Mesodermal cell (in vitro differentiated cells): ENCODE results near the gene MT1B.
A peak's percentile ranks its signal among the peaks of the same experiment; 100 is the strongest.

Experiments
- H3K27ac ChIP-seq: 2 replicates; pipeline ENCODE4 v1.7.0; 2013; ENCODE audit warnings: mild to moderate bottlenecking, low read depth, low read length, moderate library complexity; ENCODE audit not compliant: severe bottlenecking
- H3K36me3 ChIP-seq: 2 replicates; pipeline ENCODE4 v1.7.1; 2013; ENCODE audit warnings: mild to moderate bottlenecking, low read length, moderate library complexity; ENCODE audit not compliant: control insufficient read depth, insufficient read depth
- H3K4me1 ChIP-seq: one replicate; pipeline ENCODE4 v1.7.1; 2013; ENCODE audit warnings: mild to moderate bottlenecking, low read length; ENCODE audit not compliant: insufficient read depth, control insufficient read depth, poor library complexity, severe bottlenecking
- H3K4me3 ChIP-seq: 2 replicates; pipeline ENCODE4 v1.7.0; 2013; ENCODE audit warnings: low read length, control low read depth, mild to moderate bottlenecking; ENCODE audit not compliant: insufficient read depth, poor library complexity, severe bottlenecking; ENCODE audit errors: extremely low read depth
- H3K9me3 ChIP-seq: 2 replicates; pipeline ENCODE4 v1.7.1; 2013; ENCODE audit warnings: mild to moderate bottlenecking, low read length, moderate library complexity; ENCODE audit not compliant: control insufficient read depth
- WGBS, 2 experiments: methylation state at CpG; one replicate each; pipeline ENCODE4 v1.1.5; 2013; ENCODE audit warnings: missing lambda C conversion rate in 2 of 2; ENCODE audit not compliant: insufficient coverage in 2 of 2; 5-methylcytosine and 5-hydroxymethylcytosine counted together

Gene MT1B

GRCh38 chr16:56630134-56630533 is 21.6 kb upstream of the MT1B start:
- WGBS, 2 experiments = 72 to 81% methylated on average over 2 to 3 of the region's 3 CpGs
- Histone ChIP-seq H3K36me3 (no peaks in the 10 kb centered on the region), H3K27ac (no peak overlapping the region), H3K4me1 (peaks cover 9% of the 10 kb centered on the region), H3K9me3 (no peaks in the 10 kb centered on the region), H3K4me3 (no peak overlapping the region)

- Histone ChIP-seq H3K4me1 (peaks cover 11% of the 10 kb centered on the region), H3K9me3 (no peaks in the 10 kb centered on the region), H3K4me3 (no peak overlapping the region), H3K36me3 (no peaks in the 10 kb centered on the region), H3K27ac (no peak overlapping the region)
- 73 to 78% methylated on average over 9 to 10 of the region's 10 CpGs for WGBS, 2 experiments
Measured at GRCh38 chr16:56631197-56631596, 20.5 kb upstream of the MT1B start.

DNA sequence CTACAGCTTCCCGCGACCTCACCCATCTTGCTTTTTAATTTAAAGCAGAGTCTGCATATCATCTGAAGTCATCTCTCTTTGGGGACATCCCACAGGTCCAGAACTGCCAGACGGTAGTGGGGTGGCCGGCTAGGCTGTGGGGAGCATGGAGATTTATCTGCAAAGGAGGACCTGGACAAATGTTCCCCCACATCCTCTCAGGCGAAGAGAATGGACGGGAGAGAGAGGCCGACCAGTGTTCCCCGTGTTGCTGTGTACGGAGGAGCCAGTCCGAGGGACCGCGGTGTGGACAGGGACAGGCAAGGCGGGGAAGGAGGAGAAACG is 19.9 kb upstream of the MT1B start:
- Histone ChIP-seq H3K9me3 (no peaks in the 10 kb centered on the region), H3K27ac (no peak overlapping the region), H3K36me3 (no peaks in the 10 kb centered on the region), H3K4me3 (peak overlapping the region; percentile 24), H3K4me1 (peaks cover 11% of the 10 kb centered on the region)
- WGBS, 2 experiments = 10 to 16% methylated on average over 9 to 12 of the region's 14 CpGs

- Histone ChIP-seq H3K4me1 (peaks cover 11% of the 10 kb centered on the region), H3K9me3 (no peaks in the 10 kb centered on the region), H3K4me3 (peak within 1 kb of the TSS; percentile 24), H3K36me3 (no peaks in the 10 kb centered on the region), H3K27ac (no peak within 1 kb of the TSS)
- 1% methylated on average over 52 to 55 of the region's 61 CpGs for WGBS, 2 experiments
Measured at GRCh38 chr16:56632156-56632847, 19.4 kb upstream of the MT1B start, which contains the start of gene MT1M. Gene MT1M (plus strand): TSS chr16:56632659. CDS start chr16:56632732, 73 bp downstream.

GRCh38 chr16:56632848-56633365 is 18.8 kb upstream of the MT1B start:
- peak overlapping the region; percentile 24 for H3K4me3 ChIP-seq
- WGBS, 2 experiments = 11 to 12% methylated on average over 3 of the region's 6 CpGs
- no peak overlapping the region for H3K27ac ChIP-seq
- H3K36me3 ChIP-seq = no peaks in the 10 kb centered on the region
- no peaks in the 10 kb centered on the region for H3K9me3 ChIP-seq
- H3K4me1 ChIP-seq = peaks cover 11% of the 10 kb centered on the region

GRCh38 chr16:56633535-56633934 is 18.2 kb upstream of the MT1B start:
- Histone ChIP-seq H3K4me1 (peaks cover 11% of the 10 kb centered on the region), H3K9me3 (no peaks in the 10 kb centered on the region), H3K4me3 (no peak overlapping the region), H3K27ac (no peak overlapping the region), H3K36me3 (no peaks in the 10 kb centered on the region)
- WGBS, 2 experiments = 20 to 30% methylated on average over 6 of the region's 7 CpGs

DNA sequence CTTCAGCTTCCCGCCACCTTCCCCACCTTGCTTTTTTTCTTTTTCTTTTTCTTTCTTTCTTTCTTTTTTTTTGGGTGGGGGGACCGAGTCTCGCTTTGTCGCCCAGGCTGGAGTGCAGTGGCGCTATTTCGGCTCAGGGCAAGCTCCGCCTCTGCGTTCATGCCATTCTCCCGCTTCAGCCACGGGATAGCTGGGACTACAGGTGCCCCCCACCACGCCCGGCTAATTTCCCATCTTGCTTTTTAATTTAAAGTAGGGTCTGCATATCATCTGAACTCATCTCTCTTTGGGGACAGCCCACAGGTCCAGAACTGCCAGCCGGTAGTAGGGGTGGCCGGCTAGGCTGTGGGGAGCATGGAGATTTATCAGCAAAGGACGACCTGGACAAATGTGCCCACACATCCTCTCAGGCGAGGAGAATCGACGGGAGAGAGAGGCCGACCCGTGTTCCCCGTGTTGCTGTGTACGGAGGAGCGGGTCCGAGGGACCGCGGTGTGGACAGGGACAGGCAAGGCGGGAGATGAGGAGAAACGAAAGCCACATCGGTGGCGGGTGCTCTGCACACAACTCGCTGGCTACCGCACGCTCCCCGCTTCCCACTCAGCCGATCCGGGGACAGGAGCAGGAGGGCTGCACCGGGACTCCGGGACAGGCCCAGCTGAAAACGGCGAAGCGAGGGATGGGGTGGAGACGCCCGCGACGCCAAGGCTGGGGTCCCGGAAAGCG is 16.8 kb upstream of the MT1B start:
- peaks cover 11% of the 10 kb centered on the region for H3K4me1 ChIP-seq
- no peaks in the 10 kb centered on the region for H3K36me3 ChIP-seq
- H3K4me3 ChIP-seq = no peak overlapping the region
- no peak overlapping the region for H3K27ac ChIP-seq
- WGBS, 2 experiments = 2% methylated on average over 37 to 41 of the region's 47 CpGs
- H3K9me3 ChIP-seq = no peaks in the 10 kb centered on the region

- no peak overlapping the region for H3K4me3 ChIP-seq
- peaks cover 11% of the 10 kb centered on the region for H3K4me1 ChIP-seq
- H3K27ac ChIP-seq = no peak overlapping the region
- no peaks in the 10 kb centered on the region for H3K9me3 ChIP-seq
- H3K36me3 ChIP-seq = no peaks in the 10 kb centered on the region
- 1 to 2% methylated on average over 26 of the region's 40 CpGs for WGBS, 2 experiments
Measured at GRCh38 chr16:56635441-56635967, 16.2 kb upstream of the MT1B start.

DNA sequence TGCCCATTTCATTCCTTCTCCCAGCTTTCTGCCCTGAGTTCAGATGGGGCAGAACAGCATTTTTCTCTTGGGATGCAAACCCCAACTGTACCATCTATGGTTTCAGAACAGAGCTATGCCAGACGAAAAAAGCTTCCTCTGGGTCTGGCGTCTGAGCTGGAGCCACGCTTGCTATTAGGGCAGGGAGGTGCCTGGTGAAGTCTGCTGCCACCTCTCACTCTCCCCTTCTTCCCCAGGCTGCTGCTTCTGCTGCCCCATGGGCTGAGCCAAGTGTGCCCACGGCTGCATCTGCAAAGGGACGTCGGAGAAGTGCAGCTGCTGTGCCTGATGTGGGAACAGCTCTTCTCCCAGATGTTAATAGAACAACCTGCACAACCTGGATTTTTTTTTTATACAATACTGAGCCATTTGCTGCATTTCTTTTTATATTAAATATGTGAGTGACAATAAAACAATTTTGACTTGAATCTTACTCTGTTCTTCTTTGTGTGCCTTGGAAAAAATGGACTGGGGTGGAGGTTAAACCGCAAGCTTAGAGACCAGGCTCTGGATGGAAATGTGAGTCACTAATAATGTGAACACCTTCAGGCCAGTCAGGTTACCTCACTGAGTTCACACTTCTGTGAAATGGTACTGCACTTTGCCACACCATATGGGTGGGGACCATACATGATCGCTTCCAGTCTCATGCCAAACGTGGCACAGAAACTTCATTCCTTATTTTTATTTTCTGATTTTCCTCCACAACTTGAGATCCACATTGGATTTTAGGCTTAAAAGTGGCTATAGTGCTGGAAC is 14.9 kb upstream of the MT1B start:
- Histone ChIP-seq H3K4me1 (peaks cover 11% of the 10 kb centered on the region), H3K4me3 (no peak overlapping the region), H3K36me3 (no peaks in the 10 kb centered on the region), H3K27ac (no peak overlapping the region), H3K9me3 (no peaks in the 10 kb centered on the region)
- WGBS, 2 experiments = 15 to 28% methylated on average over 5 to 7 of the region's 9 CpGs
